Measurements from ENCODE around the gene SPATA20. TPM values are rescaled to one million over a fixed set of nuclear protein-coding genes. Genes with fewer than 3 reads are reported as not detected.

The SPATA20 gene
- total and polyA plus RNA-seq, 4 donors, result 15.6 to 42.4 (median 19.6) TPM

- Histone ChIP-seq H3K27me3 (ENCODE audit: control insufficient read depth in 4 of 4, insufficient read depth in 4 of 4, low read length in 3 of 4) (no peaks in the 10 kb centered on the region), H3K4me3 (ENCODE audit: low read depth in 1 of 3, low read length in 3 of 3) (no peak overlapping the region), H3K27ac (ENCODE audit: low read depth in 1 of 2, low read length in 2 of 2) (no peak overlapping the region), H3K9ac (ENCODE audit: low read depth in 1 of 2, low read length in 2 of 2) (no peak overlapping the region), H3K36me3 (ENCODE audit: control insufficient read depth in 4 of 4, insufficient read depth in 3 of 4, low read depth in 1 of 4, low read length in 3 of 4) (no peaks in the 10 kb centered on the region), H3K4me1 (ENCODE audit: control insufficient read depth in 4 of 4, insufficient read depth in 4 of 4, low read length in 3 of 4) (peaks cover 4 to 25% (median 18%) of the 10 kb centered on the region in 4 donors), H3K9me3 (ENCODE audit: control insufficient read depth in 4 of 4, low read length in 3 of 4) (no peaks in the 10 kb centered on the region)
- WGBS, result 92% methylated on average over 20 of the region's 20 CpGs
- no peak for DNase-seq (ENCODE audit: low spot score)
- no peak for TF ChIP-seq EGR1 (IDR thresholded peaks at IDR 0.05; ENCODE audit: low read depth in 2 of 2)
- no peak for TF ChIP-seq NR2F2 (IDR thresholded peaks at IDR 0.05)
- TF ChIP-seq GABPA (IDR thresholded peaks at IDR 0.05 in 1 of 2, conservative IDR thresholded peaks at IDR 0.05 in 1 of 2), result no peak
- TF ChIP-seq FOXA2 (IDR thresholded peaks at IDR 0.05), result no peak
- no peak for TF ChIP-seq MAX (IDR thresholded peaks at IDR 0.05)
- no peak for TF ChIP-seq SP1 (IDR thresholded peaks at IDR 0.05)
- no peak for TF ChIP-seq TAF1 (conservative IDR thresholded peaks at IDR 0.05)
- TF ChIP-seq REST (IDR thresholded peaks at IDR 0.05), result no peak
- TF ChIP-seq HNF4G (IDR thresholded peaks at IDR 0.05), result no peak
- no peak for TF ChIP-seq RXRA (IDR thresholded peaks at IDR 0.05)
- no peak for TF ChIP-seq FOXA1 (IDR thresholded peaks at IDR 0.05)
- no peak for TF ChIP-seq RAD21 (IDR thresholded peaks at IDR 0.05)
These were observed 9.0 kb upstream of the SPATA20 start for GRCh38 chr17:50537721-50538548.

- no peak for DNase-seq (ENCODE audit: low spot score)
- H3K4me1 ChIP-seq (ENCODE audit: control insufficient read depth in 4 of 4, insufficient read depth in 4 of 4, low read length in 3 of 4), result peaks cover 4 to 17% (median 14%) of the 10 kb centered on the region in 4 donors
- no peak overlapping the region for H3K27ac ChIP-seq (ENCODE audit: low read depth in 1 of 2, low read length in 2 of 2)
- TF ChIP-seq ZBTB33 (IDR thresholded peaks at IDR 0.05), result no peak
- no peak for TF ChIP-seq HNF4G (IDR thresholded peaks at IDR 0.05)
- no peak for TF ChIP-seq ATF3 (IDR thresholded peaks at IDR 0.05)
- no peak for TF ChIP-seq FOXA1 (IDR thresholded peaks at IDR 0.05)
- WGBS, result 83% methylated on average over 20 of the region's 20 CpGs
- H3K9me3 ChIP-seq (ENCODE audit: control insufficient read depth in 4 of 4, low read length in 3 of 4), result no peaks in the 10 kb centered on the region
- H3K9ac ChIP-seq (ENCODE audit: low read depth in 1 of 2, low read length in 2 of 2), result no peak overlapping the region
- no peak overlapping the region for H3K4me3 ChIP-seq (ENCODE audit: low read depth in 1 of 3, low read length in 3 of 3)
- no peaks in the 10 kb centered on the region for H3K36me3 ChIP-seq (ENCODE audit: control insufficient read depth in 4 of 4, insufficient read depth in 3 of 4, low read depth in 1 of 4, low read length in 3 of 4)
- H3K27me3 ChIP-seq (ENCODE audit: control insufficient read depth in 4 of 4, insufficient read depth in 4 of 4, low read length in 3 of 4), result no peaks in the 10 kb centered on the region
These were observed 8.2 kb upstream of the SPATA20 start for GRCh38 chr17:50538549-50539410.
